IMR-90 (cell line): Measurements from ENCODE around the gene ZFHX3. TPM values are rescaled to one million over a fixed set of nuclear protein-coding genes. Genes with fewer than 3 reads are reported as not detected.

Experiments
- ATAC-seq: fragments of 200-7000 bp; cut with Tn5 transposase; 2 replicates; pipeline ENCODE4 v1.9.1; 2020; ENCODE audit warnings: low read depth, mild to moderate bottlenecking, moderate library complexity
- BruUV-seq: library from RNA; stranded (reverse); fragments of 400-500 nt; replicated peaks from 2 replicates; lab custom pipeline; 2021; lab: Mats Ljungman, UMichigan
- CTCF ChIA-PET: fragments of 300-600 bp; formaldehyde crosslinking; extraction: SDS; loops from one replicate; lab custom pipeline; 2021; ENCODE audit warnings: antibody characterized with exemption; lab: Yijun Ruan, JAX
- POLR2A ChIA-PET: fragments of 300-600 bp; sonication (Branson Sonifier 250); formaldehyde crosslinking; loops from one replicate; lab custom pipeline; 2022; ENCODE audit warnings: antibody characterized with exemption; ENCODE audit not compliant: unreplicated experiment; lab: Charles Lee
- DNase-seq: peaks from one replicate; pipeline ENCODE4 v3.0.0; 2013
- H2AFZ ChIP-seq: replicated peaks from 2 replicates; pipeline ENCODE3; 2013; ENCODE audit warnings: low read length, mild to moderate bottlenecking; ENCODE audit not compliant: poor library complexity
- H2AK5ac ChIP-seq: 2 replicates; pipeline ENCODE4 v1.6.1; 2013; ENCODE audit warnings: low read depth, low read length, inconsistent platforms
- H2AK9ac ChIP-seq: replicated peaks from 2 replicates; pipeline ENCODE3; 2013; ENCODE audit warnings: mild to moderate bottlenecking, low read depth, low read length, moderate library complexity; ENCODE audit not compliant: poor library complexity
- H2BK120ac ChIP-seq: 2 replicates; pipeline ENCODE4 v1.6.1; 2013; ENCODE audit warnings: low read depth, low read length, inconsistent platforms
- H2BK15ac ChIP-seq: 3 replicates; pipeline ENCODE4 v1.6.1; 2013; ENCODE audit warnings: low read depth, low read length, inconsistent platforms
- H2BK20ac ChIP-seq: 2 replicates; pipeline ENCODE4 v1.6.1; 2013; ENCODE audit warnings: low read depth, mild to moderate bottlenecking, inconsistent platforms, low read length, moderate library complexity
- H2BK5ac ChIP-seq: 2 replicates; pipeline ENCODE4 v1.6.1; 2013; ENCODE audit warnings: mild to moderate bottlenecking, low read depth, low read length, inconsistent platforms; ENCODE audit not compliant: poor library complexity, severe bottlenecking
- H3K14ac ChIP-seq: replicated peaks from 2 replicates; pipeline ENCODE4 v1.6.1; 2013; ENCODE audit warnings: low read depth, low read length, inconsistent platforms
- H3K18ac ChIP-seq: 2 replicates; pipeline ENCODE4 v1.6.1; 2013; ENCODE audit warnings: low read depth, low read length, control low read depth
- H3K23ac ChIP-seq: 2 replicates; pipeline ENCODE4 v1.6.1; 2013; ENCODE audit warnings: low read depth, low read length, inconsistent platforms
- H3K27ac ChIP-seq: 2 replicates; pipeline ENCODE4 v1.5.1; 2013; ENCODE audit warnings: mild to moderate bottlenecking, control low read depth, low read length; ENCODE audit not compliant: insufficient read depth
- H3K27me3 ChIP-seq: 2 replicates; pipeline ENCODE4 v1.6.1; 2013; ENCODE audit warnings: low read length; ENCODE audit not compliant: control insufficient read depth, insufficient read depth
- H3K36me3 ChIP-seq: 2 replicates; pipeline ENCODE4 v1.6.1; 2013; ENCODE audit warnings: low read length, mixed read lengths; ENCODE audit not compliant: control insufficient read depth, insufficient read depth
- H3K4ac ChIP-seq: 2 replicates; pipeline ENCODE4 v1.6.1; 2013; ENCODE audit warnings: low read depth, low read length, inconsistent platforms
- H3K4me1 ChIP-seq: 2 replicates; pipeline ENCODE4 v1.6.1; 2013; ENCODE audit warnings: low read length, mixed read lengths; ENCODE audit not compliant: control insufficient read depth, insufficient read depth
- H3K4me2 ChIP-seq: 2 replicates; pipeline ENCODE4 v1.6.1; 2013; ENCODE audit warnings: low read depth, mild to moderate bottlenecking, control low read depth, low read length, moderate library complexity
- H3K4me3 ChIP-seq: 2 replicates; pipeline ENCODE4 v1.5.1; 2013; ENCODE audit warnings: low read depth, mild to moderate bottlenecking, control low read depth, low read length, moderate library complexity; ENCODE audit not compliant: insufficient read depth
- H3K56ac ChIP-seq: 2 replicates; pipeline ENCODE4 v1.6.1; 2013; ENCODE audit warnings: low read length, inconsistent platforms; ENCODE audit not compliant: insufficient read depth; ENCODE audit errors: extremely low read depth
- H3K79me1 ChIP-seq, 2 experiments: 2 replicates each; pipeline ENCODE4 v1.6.1; 2013; ENCODE audit warnings: low read length in 2 of 2, inconsistent platforms in 1 of 2, low read depth in 1 of 2
- H3K9ac ChIP-seq: 2 replicates; pipeline ENCODE4 v1.6.1; 2013; ENCODE audit warnings: low read depth, low read length, control low read depth
- H3K9me1 ChIP-seq: 2 replicates; pipeline ENCODE4 v1.6.1; 2013; ENCODE audit warnings: low read length, inconsistent platforms; ENCODE audit not compliant: insufficient read depth
- H3K9me3 ChIP-seq: 2 replicates; pipeline ENCODE4 v1.6.1; 2013; ENCODE audit warnings: low read length; ENCODE audit not compliant: control insufficient read depth, insufficient read depth
- H4K20me1 ChIP-seq: 2 replicates; pipeline ENCODE4 v1.6.1; 2013; ENCODE audit warnings: low read length, inconsistent platforms; ENCODE audit not compliant: insufficient read depth
- H4K5ac ChIP-seq: 2 replicates; pipeline ENCODE4 v1.6.1; 2013; ENCODE audit warnings: mild to moderate bottlenecking, low read depth, low read length, control low read depth
- H4K8ac ChIP-seq, 2 experiments: 2 replicates each; pipeline ENCODE4 v1.6.1; 2013; ENCODE audit warnings: low read depth in 2 of 2, low read length in 2 of 2, control low read depth in 1 of 2, inconsistent platforms in 1 of 2
- H4K91ac ChIP-seq: 2 replicates; pipeline ENCODE4 v1.6.1; 2013; ENCODE audit warnings: low read depth, low read length, inconsistent platforms; ENCODE audit not compliant: insufficient read depth
- CEBPB ChIP-seq: IDR thresholded peaks from 2 replicates; pipeline ENCODE4 v1.6.1; 2012; ENCODE audit warnings: low read depth, low read length, improper control_type of control experiment
- CHD1 ChIP-seq: IDR thresholded peaks from 2 replicates; pipeline ENCODE4 v1.6.1; 2012; ENCODE audit warnings: low read depth, low read length, improper control_type of control experiment
- FOS ChIP-seq: fragments of 150-350 bp; IDR thresholded peaks from 2 replicates; pipeline ENCODE4 v1.6.1; 2016; ENCODE audit warnings: low read depth, low read length
- MAFK ChIP-seq: IDR thresholded peaks from 2 replicates; pipeline ENCODE4 v1.6.1; 2012; ENCODE audit warnings: low read depth, low read length, improper control_type of control experiment
- MAZ ChIP-seq: IDR thresholded peaks from 2 replicates; pipeline ENCODE4 v1.6.1; 2012; ENCODE audit warnings: low read depth, mild to moderate bottlenecking, low read length, improper control_type of control experiment, moderate library complexity, borderline replicate concordance
- MXI1 ChIP-seq: IDR thresholded peaks from 2 replicates; pipeline ENCODE4 v1.6.1; 2012; ENCODE audit warnings: low read depth, mild to moderate bottlenecking, low read length, moderate library complexity, borderline replicate concordance
- NFE2L2 ChIP-seq: fragments of 150-350 bp; IDR thresholded peaks from 2 replicates; pipeline ENCODE4 v1.6.1; 2016; ENCODE audit warnings: low read depth, mild to moderate bottlenecking, low read length
- POLR2A ChIP-seq: IDR thresholded peaks from 2 replicates; pipeline ENCODE4 v1.6.1; 2012; ENCODE audit warnings: mild to moderate bottlenecking, low read depth, low read length
- RAD21 ChIP-seq: IDR thresholded peaks from 2 replicates; pipeline ENCODE4 v1.6.1; 2012; ENCODE audit warnings: low read length, improper control_type of control experiment
- RCOR1 ChIP-seq: IDR thresholded peaks from 2 replicates; pipeline ENCODE4 v1.6.1; 2012; ENCODE audit warnings: mild to moderate bottlenecking, low read length, improper control_type of control experiment; ENCODE audit not compliant: insufficient replicate concordance
- SMC3 ChIP-seq: fragments of 150-350 bp; IDR thresholded peaks from 2 replicates; pipeline ENCODE4 v1.6.1; 2016; ENCODE audit warnings: low read depth, mild to moderate bottlenecking, antibody characterized with exemption, low read length, moderate library complexity
- WGBS, 2 experiments: methylation state at CpG; one replicate each; pipeline versions ENCODE4 v1.1.5 to v1.1.7; 2013; ENCODE audit warnings: missing lambda C conversion rate in 2 of 2; ENCODE audit not compliant: insufficient read length in 1 of 2; ENCODE audit errors: extremely low coverage in 2 of 2; 5-methylcytosine and 5-hydroxymethylcytosine counted together
- dilution Hi-C: fragments of 300-500 bp; cut with HindIII; formaldehyde crosslinking; loops from one replicate; pipeline ENCODE4 v1.14.3; 2018; ENCODE audit warnings: low sequenced_read_pairs; ENCODE audit not compliant: unreplicated experiment
- in situ Hi-C: fragments of 300-500 bp; cut with MboI; formaldehyde crosslinking; loops from 3 replicates; pipeline ENCODE4 v1.14.3; 2019; ENCODE audit warnings: low sequenced_read_pairs, inconsistent platforms, mixed read lengths
- intact Hi-C: fragments of 100-400 bp; cut with micrococcal nuclease; formaldehyde crosslinking; loops from 2 replicates; pipeline ENCODE4 v1.10.0; 2022
- polyA plus RNA-seq, 3 experiments: library from polyadenylated mRNA; depleted of rRNA; stranded (reverse); fragments of >200 nt; gene quantifications; 2 replicates each; pipeline ENCODE4 v1.2.3, GENCODE V29; 2012; ENCODE audit warnings: low replicate concordance in 1 of 3
- total RNA-seq: library from RNA; depleted of rRNA; stranded (reverse); fragments of >200 nt; gene quantifications from 2 replicates; pipeline ENCODE4 v1.2.3, GENCODE V29; 2012
- TF ChIP-seq, protein P1 (sequence below): fragments of 150-350 bp; IDR thresholded peaks from 2 replicates; pipeline ENCODE4 v1.6.1; 2017; ENCODE audit warnings: mild to moderate bottlenecking, antibody characterized with exemption, low read length, low read depth
- TF ChIP-seq, protein P2 (sequence below): fragments of 150-350 bp; IDR thresholded peaks from 2 replicates; pipeline ENCODE4 v1.6.1; 2016; ENCODE audit warnings: low read depth, mild to moderate bottlenecking, low read length, moderate library complexity, borderline replicate concordance

ZFHX3 gene
- total and polyA plus RNA-seq, 2 of the 4 experiments (the other 2 are of a cell fraction): 1.4 to 1.7 TPM

DNA sequence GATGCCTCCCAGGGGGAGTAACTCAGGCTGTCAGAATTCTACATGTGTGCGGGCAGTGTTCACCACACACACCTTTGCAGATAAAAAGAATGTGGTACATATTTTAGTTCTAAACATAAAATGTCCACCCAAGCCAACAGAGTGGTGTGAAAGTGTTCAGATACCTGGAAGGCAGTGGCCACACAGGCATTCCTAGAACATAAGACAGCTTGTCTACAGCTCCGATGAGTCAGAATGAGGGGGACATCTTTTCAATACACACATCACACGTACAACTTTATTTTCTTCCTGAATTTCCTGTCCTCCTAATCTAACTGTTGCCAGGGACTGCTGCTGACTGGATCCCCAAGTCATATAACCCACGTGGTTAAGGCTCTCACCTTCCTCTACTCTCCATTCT is 142.3 kb downstream of the ZFHX3 start:
- Histone ChIP-seq H3K79me1 (peaks cover 23 to 26% of the 10 kb centered on the region in 2 experiments), H2BK15ac (no peak overlapping the region), H2AFZ (no peak overlapping the region), H2AK9ac (peak overlapping the region; percentile 77), H3K36me3 (peaks cover 4% of the 10 kb centered on the region), H3K4me3 (no peak overlapping the region), H4K20me1 (peaks cover 13% of the 10 kb centered on the region; the same call in 1 of the 2 replicates), H3K9ac (no peak overlapping the region), H3K18ac (no peak overlapping the region), H4K8ac (peak overlapping the region in 1 of 2 experiments; percentile 53; a peak in 1 of 4 replicates), H3K4me2 (no peak overlapping the region), H2AK5ac (0 out of 2 replicates have a peak overlapping the region, but pooled peaks have one; percentile 55), H3K23ac (no peak overlapping the region), H3K27ac (no peak overlapping the region), H2BK120ac (peak overlapping the region; percentile 33; the same call in 1 of the 2 replicates), H3K4me1 (peaks cover 7% of the 10 kb centered on the region), H2BK20ac (no peak overlapping the region; the same call in 1 of the 2 replicates), H3K4ac (0 out of 2 replicates have a peak overlapping the region, but pooled peaks have one; percentile 15), H2BK5ac (no peak overlapping the region), H4K91ac (no peak overlapping the region), H3K56ac (no peak overlapping the region), H3K9me1 (peaks cover 7% of the 10 kb centered on the region), H3K27me3 (no peaks in the 10 kb centered on the region), H3K14ac (peak overlapping the region; percentile 48; the same call in 1 of the 2 replicates), H4K5ac (no peak overlapping the region), H3K9me3 (no peaks in the 10 kb centered on the region)
- intact Hi-C loops (no loop called here), in situ Hi-C loops (no loop called here), dilution Hi-C loops (no loop called here)
- TF ChIP-seq SMC3: no peak
- TF ChIP-seq, protein P1, sequence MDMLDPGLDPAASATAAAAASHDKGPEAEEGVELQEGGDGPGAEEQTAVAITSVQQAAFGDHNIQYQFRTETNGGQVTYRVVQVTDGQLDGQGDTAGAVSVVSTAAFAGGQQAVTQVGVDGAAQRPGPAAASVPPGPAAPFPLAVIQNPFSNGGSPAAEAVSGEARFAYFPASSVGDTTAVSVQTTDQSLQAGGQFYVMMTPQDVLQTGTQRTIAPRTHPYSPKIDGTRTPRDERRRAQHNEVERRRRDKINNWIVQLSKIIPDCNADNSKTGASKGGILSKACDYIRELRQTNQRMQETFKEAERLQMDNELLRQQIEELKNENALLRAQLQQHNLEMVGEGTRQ: no peak
- TF ChIP-seq CHD1: no peak
- TF ChIP-seq CEBPB: no peak
- TF ChIP-seq, protein P2, sequence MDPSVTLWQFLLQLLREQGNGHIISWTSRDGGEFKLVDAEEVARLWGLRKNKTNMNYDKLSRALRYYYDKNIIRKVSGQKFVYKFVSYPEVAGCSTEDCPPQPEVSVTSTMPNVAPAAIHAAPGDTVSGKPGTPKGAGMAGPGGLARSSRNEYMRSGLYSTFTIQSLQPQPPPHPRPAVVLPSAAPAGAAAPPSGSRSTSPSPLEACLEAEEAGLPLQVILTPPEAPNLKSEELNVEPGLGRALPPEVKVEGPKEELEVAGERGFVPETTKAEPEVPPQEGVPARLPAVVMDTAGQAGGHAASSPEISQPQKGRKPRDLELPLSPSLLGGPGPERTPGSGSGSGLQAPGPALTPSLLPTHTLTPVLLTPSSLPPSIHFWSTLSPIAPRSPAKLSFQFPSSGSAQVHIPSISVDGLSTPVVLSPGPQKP: no peak
- TF ChIP-seq NFE2L2: no peak
- no peak for TF ChIP-seq POLR2A
- no peak for TF ChIP-seq MAFK
- no peak for TF ChIP-seq MXI1
- TF ChIP-seq MAZ: no peak
- TF ChIP-seq RAD21: no peak
- no peak for TF ChIP-seq RCOR1
- TF ChIP-seq FOS: no peak; the same call in 1 of the 2 replicates
- DNase-seq (peak; percentile 79), ATAC-seq (peak; percentile 53; the same call in 1 of the 2 replicates)
- POLR2A ChIA-PET: interaction anchor here (0.6 kb wide), 1 partner anchor 8 kb away, joined by 3 read pairs; no protein-coding TSS in a partner anchor
- WGBS, 2 experiments: no CpG with 5 or more reads among the region's 4 CpGs
- BruUV-seq: no TSS peak
- CTCF ChIA-PET: no interaction called here
